ENCODE results near the gene SPNS2.

Gene SPNS2

GRCh38 chr17:4585638-4585994 is 86.9 kb downstream of the SPNS2 start:
- in situ Hi-C loops (cut with MboI; ENCODE audit: low sequenced_read_pairs, unreplicated experiment) = no loop called here

GRCh38 chr17:4586043-4586442 is 87.4 kb downstream of the SPNS2 start:
- in situ Hi-C loops (cut with MboI; ENCODE audit: low sequenced_read_pairs, unreplicated experiment) = no loop called here
- DNase-seq (ENCODE audit: low spot score) = no peak
- TF ChIP-seq CTCF (IDR thresholded peaks at IDR 0.05; ENCODE audit: borderline replicate concordance, control extremely low read depth, extremely low read depth, insufficient read depth, missing control alignments) = no peak

More at GRCh38 chr17:4585638-4585994, 86.9 kb downstream of the SPNS2 start:
- no peak for TF ChIP-seq CTCF (IDR thresholded peaks at IDR 0.05; ENCODE audit: borderline replicate concordance, control extremely low read depth, extremely low read depth, insufficient read depth, missing control alignments)
- DNase-seq (ENCODE audit: low spot score) = no peak

GRCh38 chr17:4587195-4587594 is 88.5 kb downstream of the SPNS2 start:
- in situ Hi-C loops (cut with MboI; ENCODE audit: low sequenced_read_pairs, unreplicated experiment) = no loop called here
- DNase-seq (ENCODE audit: low spot score) = no peak
- TF ChIP-seq CTCF (IDR thresholded peaks at IDR 0.05; ENCODE audit: borderline replicate concordance, control extremely low read depth, extremely low read depth, insufficient read depth, missing control alignments) = no peak

GRCh38 chr17:4587803-4588202 is 89.1 kb downstream of the SPNS2 start:
- in situ Hi-C loops (cut with MboI; ENCODE audit: low sequenced_read_pairs, unreplicated experiment) = no loop called here
- no peak for DNase-seq (ENCODE audit: low spot score)

GRCh38 chr17:4588391-4588790 is 89.7 kb downstream of the SPNS2 start:
- in situ Hi-C loops (cut with MboI; ENCODE audit: low sequenced_read_pairs, unreplicated experiment) = no loop called here
- no peak for DNase-seq (ENCODE audit: low spot score)
- no peak for TF ChIP-seq CTCF (IDR thresholded peaks at IDR 0.05; ENCODE audit: borderline replicate concordance, control extremely low read depth, extremely low read depth, insufficient read depth, missing control alignments)

More at GRCh38 chr17:4587803-4588202, 89.1 kb downstream of the SPNS2 start:
- TF ChIP-seq CTCF (IDR thresholded peaks at IDR 0.05; ENCODE audit: borderline replicate concordance, control extremely low read depth, extremely low read depth, insufficient read depth, missing control alignments) = no peak
